Neural progenitor cell (in vitro differentiated cells): Measurements from ENCODE around the gene TUBD1.
"Not testable (repeated sequence)": the region's sequence is repeated elsewhere in the genome, so short reads cannot be mapped to it uniquely, and the experiment has no call there.

Source experiments
- CTCF ChIP-seq: fragments of 200-600 bp; sonication (generic); IDR thresholded peaks from 2 replicates; pipeline ENCODE4 v1.5.1; 2017; ENCODE audit warnings: antibody characterized with exemption, mild to moderate bottlenecking
- EZH2 ChIP-seq: fragments of 200-600 bp; sonication (generic); IDR thresholded peaks from 2 replicates; pipeline ENCODE4 v1.6.1; 2017; ENCODE audit warnings: antibody characterized with exemption, mild to moderate bottlenecking, moderate library complexity
- EZH2phosphoT487 ChIP-seq: fragments of 200-600 bp; sonication (generic); IDR thresholded peaks from 2 replicates; pipeline ENCODE4 v1.6.1; 2017; ENCODE audit warnings: antibody characterized with exemption

GRCh38 chr17:59940697-59941096 lies 48.0 kb upstream of the TUBD1 start:
- not testable (repeated sequence) for TF ChIP-seq CTCF, EZH2, EZH2phosphoT487
